H9 (cell line): Measurements from ENCODE around the gene USP4. TPM values are rescaled to one million over a fixed set of nuclear protein-coding genes. Genes with fewer than 3 reads are reported as not detected.

Experiments
- DNase-seq: peaks from one replicate; pipeline ENCODE4 v3.0.0-alpha.2; 2017
- H2AFZ ChIP-seq: one replicate; pipeline ENCODE4 v1.6.1; 2013; ENCODE audit warnings: mild to moderate bottlenecking, low read length, control low read depth, moderate library complexity
- H2AK5ac ChIP-seq: 2 replicates; pipeline ENCODE4 v1.6.1; 2013; ENCODE audit warnings: low read length, control low read depth, mixed read lengths; ENCODE audit not compliant: insufficient read length
- H2BK120ac ChIP-seq: one replicate; pipeline ENCODE4 v1.6.1; 2013; ENCODE audit warnings: low read depth, mild to moderate bottlenecking, low read length, control low read depth, inconsistent platforms; ENCODE audit not compliant: poor library complexity, severe bottlenecking
- H2BK12ac ChIP-seq: 2 replicates; pipeline ENCODE4 v1.6.1; 2013; ENCODE audit warnings: low read length, control low read depth, mixed read lengths, low read depth; ENCODE audit not compliant: insufficient read length
- H2BK15ac ChIP-seq: 2 replicates; pipeline ENCODE4 v1.6.1; 2013; ENCODE audit warnings: low read depth, low read length, control low read depth
- H2BK20ac ChIP-seq: one replicate; pipeline ENCODE4 v1.6.1; 2013; ENCODE audit warnings: low read depth, mild to moderate bottlenecking, low read length, control low read depth, inconsistent platforms; ENCODE audit not compliant: poor library complexity, severe bottlenecking
- H2BK5ac ChIP-seq: 2 replicates; pipeline ENCODE4 v1.6.1; 2013; ENCODE audit warnings: low read length, control low read depth, mixed read lengths; ENCODE audit not compliant: insufficient read length
- H3K14ac ChIP-seq: 2 replicates; pipeline ENCODE4 v1.6.1; 2013; ENCODE audit warnings: low read length, control low read depth; ENCODE audit not compliant: insufficient read depth
- H3K18ac ChIP-seq: 2 replicates; pipeline ENCODE4 v1.6.1; 2013; ENCODE audit warnings: low read depth, mild to moderate bottlenecking, mixed read lengths, low read length, control low read depth; ENCODE audit not compliant: insufficient read length
- H3K23ac ChIP-seq: 2 replicates; pipeline ENCODE4 v1.6.1; 2013; ENCODE audit warnings: low read length, control low read depth, mixed read lengths, low read depth; ENCODE audit not compliant: insufficient read length
- H3K23me2 ChIP-seq: 2 replicates; pipeline ENCODE4 v1.6.1; 2013; ENCODE audit warnings: low read depth, mild to moderate bottlenecking, mixed read lengths, low read length, control low read depth; ENCODE audit not compliant: insufficient read length, poor library complexity, severe bottlenecking
- H3K27ac ChIP-seq: 2 replicates; pipeline ENCODE4 v1.5.1; 2013; ENCODE audit warnings: low read length, control low read depth, mixed read lengths, low read depth; ENCODE audit not compliant: insufficient read length
- H3K27me3 ChIP-seq: 2 replicates; pipeline ENCODE4 v1.6.1; 2013; ENCODE audit warnings: low read length, control low read depth, inconsistent platforms; ENCODE audit not compliant: insufficient read depth
- H3K4ac ChIP-seq: 2 replicates; pipeline ENCODE4 v1.6.1; 2013; ENCODE audit warnings: low read depth, mild to moderate bottlenecking, control low read depth, inconsistent platforms, low read length, moderate library complexity
- H3K4me1 ChIP-seq: 2 replicates; pipeline ENCODE4 v1.6.1; 2013; ENCODE audit warnings: low read length, control low read depth, inconsistent platforms; ENCODE audit not compliant: insufficient read depth
- H3K4me2 ChIP-seq: 2 replicates; pipeline ENCODE4 v1.6.1; 2013; ENCODE audit warnings: low read length, control low read depth, mixed read lengths; ENCODE audit not compliant: insufficient read length, insufficient read depth
- H3K56ac ChIP-seq: 2 replicates; pipeline ENCODE4 v1.6.1; 2013; ENCODE audit warnings: low read depth, mild to moderate bottlenecking, mixed read lengths, low read length, control low read depth; ENCODE audit not compliant: insufficient read length
- H3K79me1 ChIP-seq: 2 replicates; pipeline ENCODE4 v1.6.1; 2013; ENCODE audit warnings: low read depth, mild to moderate bottlenecking, moderate library complexity, low read length, control low read depth, inconsistent platforms; ENCODE audit not compliant: insufficient read depth, poor library complexity, severe bottlenecking
- H3K79me2 ChIP-seq: 2 replicates; pipeline ENCODE4 v1.6.1; 2013; ENCODE audit warnings: low read length, control low read depth, inconsistent platforms; ENCODE audit not compliant: insufficient read depth
- H3K9ac ChIP-seq: 2 replicates; pipeline ENCODE4 v1.6.1; 2013; ENCODE audit warnings: low read length, control low read depth, mixed read lengths; ENCODE audit not compliant: insufficient read length; ENCODE audit errors: extremely low read depth
- H3K9me3 ChIP-seq: one replicate; pipeline ENCODE4 v1.6.1; 2013; ENCODE audit warnings: low read depth, low read length, inconsistent platforms; ENCODE audit not compliant: control insufficient read depth
- H3T11ph ChIP-seq: one replicate; pipeline ENCODE4 v1.6.1; 2013; ENCODE audit warnings: mild to moderate bottlenecking, low read length, control low read depth, inconsistent platforms
- H4K20me1 ChIP-seq: one replicate; pipeline ENCODE4 v1.6.1; 2013; ENCODE audit not compliant: control insufficient read depth, insufficient read length, insufficient read depth
- H4K5ac ChIP-seq: 2 replicates; pipeline ENCODE4 v1.6.1; 2013; ENCODE audit warnings: low read depth, mild to moderate bottlenecking, mixed read lengths, low read length, control low read depth; ENCODE audit not compliant: insufficient read length
- H4K8ac ChIP-seq: replicated peaks from 2 replicates; pipeline ENCODE4 v1.6.1; 2013; ENCODE audit warnings: low read length, control low read depth, mixed read lengths, low read depth; ENCODE audit not compliant: insufficient read length
- H4K91ac ChIP-seq: 2 replicates; pipeline ENCODE4 v1.6.1; 2013; ENCODE audit warnings: low read depth, mild to moderate bottlenecking, moderate library complexity, mixed read lengths, low read length, control low read depth; ENCODE audit not compliant: insufficient read length
- H3K27ac Mint-ChIP-seq, 3 experiments: 2 replicates in 2 of 3; 3 replicates in 1 of 3; pipeline ENCODE4 v1.8.0; 2020 to 2021; ENCODE audit warnings: mixed read lengths in 3 of 3, mild to moderate bottlenecking in 1 of 3, moderate library complexity in 1 of 3
- H3K27me3 Mint-ChIP-seq: 2 replicates; pipeline ENCODE4 v1.8.0; 2021; ENCODE audit warnings: low read depth, mild to moderate bottlenecking, moderate library complexity, mixed read lengths
- H3K36me3 Mint-ChIP-seq, 3 experiments: 2 replicates in 2 of 3; 3 replicates in 1 of 3; pipeline ENCODE4 v1.8.0; 2020 to 2021; ENCODE audit warnings: low read depth in 3 of 3, mixed read lengths in 3 of 3; ENCODE audit not compliant: insufficient read depth in 1 of 3
- H3K4me1 Mint-ChIP-seq, 2 experiments: 2 replicates each; pipeline ENCODE4 v1.8.0; 2020; ENCODE audit warnings: mixed read lengths in 2 of 2
- H3K4me3 Mint-ChIP-seq, 2 experiments: 2 replicates in 1 of 2; 3 replicates in 1 of 2; pipeline ENCODE4 v1.8.0; 2020 to 2021; ENCODE audit warnings: mild to moderate bottlenecking in 2 of 2, mixed read lengths in 2 of 2, moderate library complexity in 1 of 2
- H3K9me3 Mint-ChIP-seq, 2 experiments: 2 replicates in 1 of 2; 3 replicates in 1 of 2; pipeline ENCODE4 v1.8.0; 2020; ENCODE audit warnings: mild to moderate bottlenecking in 2 of 2, mixed read lengths in 2 of 2, moderate library complexity in 1 of 2
- WGBS: extraction: QIAGEN DNeasy Blood & Tissue Kit; methylation state at CpG from one replicate; pipeline ENCODE4 v1.1.7; 2013; ENCODE audit warnings: missing lambda C conversion rate, low lambda C conversion rate, mixed read lengths; ENCODE audit not compliant: insufficient read length; ENCODE audit errors: extremely low coverage; 5-methylcytosine and 5-hydroxymethylcytosine counted together
- total RNA-seq: library from RNA; stranded (reverse); gene quantifications from 2 replicates; pipeline ENCODE4 v1.2.1, GENCODE V29; 2021
- TF ChIP-seq, protein P1 (sequence below): fragments of 200-600 bp; sonication (generic); conservative IDR thresholded peaks from 3 replicates; pipeline ENCODE4 v1.8.0; 2021; ENCODE audit warnings: antibody characterized with exemption, mild to moderate bottlenecking

USP4 gene
- total RNA-seq, 1 experiment from 2014 or later, result 36.1 TPM

DNA sequence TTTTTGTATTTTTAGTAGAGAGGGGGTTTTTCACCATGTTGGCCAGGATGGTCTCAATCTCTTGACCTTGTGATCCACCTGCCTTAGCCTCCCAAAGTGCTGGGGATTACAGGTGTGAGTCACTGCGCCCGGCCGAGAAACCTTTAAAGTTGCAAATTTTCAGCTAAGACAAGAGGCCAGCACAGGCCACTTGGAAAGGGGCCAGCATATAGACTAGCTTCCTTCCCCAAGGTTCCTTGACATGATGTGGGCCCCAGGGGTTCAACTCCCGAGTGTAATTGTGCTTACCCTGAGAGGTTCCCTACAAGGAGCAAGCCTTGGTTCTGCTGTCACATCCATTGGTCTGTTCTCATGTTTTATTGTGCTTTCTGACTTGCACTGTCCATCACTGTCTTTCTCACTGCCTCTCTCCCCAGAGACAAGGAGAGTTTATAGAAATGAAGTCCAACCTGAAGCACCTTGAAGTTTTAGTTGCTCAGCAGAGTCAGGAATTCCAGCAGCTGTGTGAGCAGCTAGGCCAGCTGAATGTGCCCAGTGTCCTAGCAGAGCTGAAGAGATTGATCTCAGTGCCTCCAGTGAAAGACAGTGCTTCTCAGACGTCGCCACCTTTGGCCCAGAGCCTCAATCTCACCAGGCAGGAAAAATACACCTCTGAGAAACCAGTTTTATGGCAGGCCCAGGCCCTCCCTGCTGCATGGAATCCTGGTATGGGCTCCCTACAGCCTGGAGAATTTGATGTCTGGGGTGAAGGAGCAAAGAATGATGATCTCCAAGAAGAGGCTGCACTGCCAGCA is 83.9 kb downstream of the USP4 start:
- no peak overlapping the region for H3T11ph ChIP-seq
- no peak overlapping the region for H2BK5ac ChIP-seq
- H4K20me1 ChIP-seq, result no peaks in the 10 kb centered on the region
- no peaks in the 10 kb centered on the region for H3K27me3 Mint-ChIP-seq
- H2BK20ac ChIP-seq, result no peak overlapping the region
- no peaks in the 10 kb centered on the region for H3K9me3 Mint-ChIP-seq
- TF ChIP-seq, protein P1, sequence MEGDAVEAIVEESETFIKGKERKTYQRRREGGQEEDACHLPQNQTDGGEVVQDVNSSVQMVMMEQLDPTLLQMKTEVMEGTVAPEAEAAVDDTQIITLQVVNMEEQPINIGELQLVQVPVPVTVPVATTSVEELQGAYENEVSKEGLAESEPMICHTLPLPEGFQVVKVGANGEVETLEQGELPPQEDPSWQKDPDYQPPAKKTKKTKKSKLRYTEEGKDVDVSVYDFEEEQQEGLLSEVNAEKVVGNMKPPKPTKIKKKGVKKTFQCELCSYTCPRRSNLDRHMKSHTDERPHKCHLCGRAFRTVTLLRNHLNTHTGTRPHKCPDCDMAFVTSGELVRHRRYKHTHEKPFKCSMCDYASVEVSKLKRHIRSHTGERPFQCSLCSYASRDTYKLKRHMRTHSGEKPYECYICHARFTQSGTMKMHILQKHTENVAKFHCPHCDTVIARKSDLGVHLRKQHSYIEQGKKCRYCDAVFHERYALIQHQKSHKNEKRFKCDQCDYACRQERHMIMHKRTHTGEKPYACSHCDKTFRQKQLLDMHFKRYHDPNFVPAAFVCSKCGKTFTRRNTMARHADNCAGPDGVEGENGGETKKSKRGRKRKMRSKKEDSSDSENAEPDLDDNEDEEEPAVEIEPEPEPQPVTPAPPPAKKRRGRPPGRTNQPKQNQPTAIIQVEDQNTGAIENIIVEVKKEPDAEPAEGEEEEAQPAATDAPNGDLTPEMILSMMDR, result no peak
- H4K5ac ChIP-seq, result no peak overlapping the region
- no peak overlapping the region for H3K27ac ChIP-seq
- no peak overlapping the region for H3K4me2 ChIP-seq
- no peaks in the 10 kb centered on the region for H3K27me3 ChIP-seq
- no peak overlapping the region for H2AFZ ChIP-seq
- no peak overlapping the region for H3K14ac ChIP-seq
- no peak overlapping the region for H3K18ac ChIP-seq
- peak overlapping the region in 1 of 3 experiments; percentile 53; a peak in 1 of 7 replicates for H3K27ac Mint-ChIP-seq
- DNase-seq, result no peak
- no peaks in the 10 kb centered on the region for H3K79me2 ChIP-seq
- H3K9ac ChIP-seq, result no peak overlapping the region
- H4K91ac ChIP-seq, result no peak overlapping the region
- H3K4me1 Mint-ChIP-seq, result peaks cover 3 to 6% of the 10 kb centered on the region in 2 experiments
- H2AK5ac ChIP-seq, result no peak overlapping the region
- H3K56ac ChIP-seq, result no peak overlapping the region
- no peak overlapping the region for H2BK15ac ChIP-seq
- no peaks in the 10 kb centered on the region for H3K9me3 ChIP-seq
- no peaks in the 10 kb centered on the region for H3K23me2 ChIP-seq
- no peak overlapping the region for H2BK12ac ChIP-seq
- no peak overlapping the region for H3K4ac ChIP-seq
- H4K8ac ChIP-seq, result no peak overlapping the region
- H2BK120ac ChIP-seq, result no peak overlapping the region
- H3K79me1 ChIP-seq, result no peaks in the 10 kb centered on the region
- H3K23ac ChIP-seq, result no peak overlapping the region
- no peaks in the 10 kb centered on the region for H3K36me3 Mint-ChIP-seq
- no CpG with 5 or more reads among the region's 6 CpGs for WGBS
- no peaks in the 10 kb centered on the region for H3K4me1 ChIP-seq
- no peak overlapping the region for H3K4me3 Mint-ChIP-seq
